H1 (cell line): ENCODE results near the gene MICALL2. TPM values are rescaled to one million over a fixed set of nuclear protein-coding genes. Genes with fewer than 3 reads are reported as not detected.

ENCODE experiments used
- CHD7 ChIP-seq: fragments of 300-600 bp; sonication (generic); IDR thresholded peaks from 2 replicates; pipeline ENCODE4 v1.7.1; 2012; ENCODE audit warnings: low read length, moderate library complexity, mild to moderate bottlenecking, inconsistent platforms; ENCODE audit not compliant: insufficient replicate concordance
- CTCF ChIP-seq, 3 experiments: IDR thresholded peaks; 1 replicate in 2 of 3; 2 replicates in 1 of 3; pipeline versions ENCODE4 v1.5.1 to v1.6.1; 2011; ENCODE audit warnings: low read length in 3 of 3, mild to moderate bottlenecking in 3 of 3, inconsistent platforms in 2 of 3, low read depth in 1 of 3, moderate library complexity in 1 of 3; ENCODE audit not compliant: insufficient read depth in 1 of 3; ENCODE audit errors: control extremely low read depth in 1 of 3
- KDM5A ChIP-seq: fragments of 200-600 bp; IDR thresholded peaks from 2 replicates; pipeline ENCODE4 v1.7.1; 2012; ENCODE audit warnings: mild to moderate bottlenecking, low read length, inconsistent platforms, mixed read lengths
- RBBP5 ChIP-seq: IDR thresholded peaks from 2 replicates; pipeline ENCODE4 v1.7.1; 2012; ENCODE audit warnings: low read depth, mild to moderate bottlenecking, inconsistent platforms, low read length, moderate library complexity, borderline replicate concordance
- RFX5 ChIP-seq: IDR thresholded peaks from 2 replicates; pipeline ENCODE4 v1.6.1; 2011; ENCODE audit warnings: low read depth, low read length, improper control_type of control experiment, borderline replicate concordance
- RXRA ChIP-seq: IDR thresholded peaks from 2 replicates; pipeline ENCODE4 v1.6.1; 2011; ENCODE audit warnings: low read depth, mild to moderate bottlenecking, low read length, moderate library complexity; ENCODE audit not compliant: insufficient read depth
- SIX5 ChIP-seq: IDR thresholded peaks from 2 replicates; pipeline ENCODE4 v1.6.1; 2011; ENCODE audit warnings: mild to moderate bottlenecking, low read depth, low read length
- polyA plus RNA-seq, 7 experiments: library from polyadenylated mRNA; depleted of rRNA in 3 of 7; stranded (reverse) in 5 of 7; unstranded in 2 of 7; fragments of >200 nt in 5 of 7; fragments of 200-250 nt in 2 of 7; gene quantifications; 1 replicate in 5 of 7; 2 replicates in 1 of 7; 4 replicates in 1 of 7; pipeline versions ENCODE4 v1.2.1 to v1.2.3, GENCODE V29; 2011 to 2013; ENCODE audit warnings: missing spikeins in 2 of 7, mixed read lengths in 2 of 7
- total RNA-seq: library from RNA; stranded (reverse); fragmentation: NEBNext Ultra II Directional; extraction: Animal tissue kit (Norgen Biotek cat#: 25700); gene quantifications from 2 replicates; pipeline ENCODE4 v1.2.1, GENCODE V29; 2021

MICALL2 gene
- total and polyA plus RNA-seq, 2 of the 8 experiments (the other 6 are each of a cell fraction or from before 2014, with no cell fraction given), result 5.3 to 8.5 TPM

- no peak for TF ChIP-seq CTCF (IDR thresholded peaks at IDR 0.05; ENCODE audit: control extremely low read depth in 1 of 3, insufficient read depth in 1 of 3, low read depth in 1 of 3, low read length in 3 of 3)
- no peak for TF ChIP-seq RXRA
- TF ChIP-seq CHD7, result no peak
- TF ChIP-seq KDM5A, result no peak
- TF ChIP-seq RFX5, result no peak
- TF ChIP-seq SIX5, result no peak
- no peak for TF ChIP-seq RBBP5
- TF ChIP-seq, all 59 proteins: peak for 0
Measured at GRCh38 chr7:1402791-1403637, 56.3 kb downstream of the MICALL2 start (continued).
